Activated CD4-positive, alpha-beta memory T cell treated with anti-CD3 and anti-CD28 coated beads, Interleukin-2, amount 10 ng/mL, durations not matched to agents 7 days and 5 days (primary cell): ENCODE data around the gene RIOK2. TPM values are rescaled to one million over a fixed set of nuclear protein-coding genes. Genes with fewer than 3 reads are reported as not detected.
A peak's percentile ranks its signal among the peaks of the same experiment; 100 is the strongest.

Experiments
- CTCF ChIA-PET: fragments of 350-600 bp; sonication (Branson Sonifier 250); formaldehyde crosslinking; loops from one replicate; lab custom pipeline; 2021; ENCODE audit warnings: antibody characterized with exemption, inconsistent platforms; lab: Charles Lee
- POLR2A ChIA-PET: fragments of 350-600 bp; sonication (Branson Sonifier 250); formaldehyde crosslinking; loops from one replicate; lab custom pipeline; 2021; ENCODE audit warnings: antibody characterized with exemption; lab: Charles Lee
- DNase-seq: peaks from one replicate; pipeline ENCODE4 v3.0.0-alpha.2; 2020
- H3K27ac Mint-ChIP-seq: one replicate; pipeline ENCODE4 v1.8.0; 2021; ENCODE audit warnings: mild to moderate bottlenecking, mixed read lengths
- H3K27me3 Mint-ChIP-seq: one replicate; pipeline ENCODE4 v1.8.0; 2021; ENCODE audit warnings: mixed read lengths
- H3K36me3 Mint-ChIP-seq: one replicate; pipeline ENCODE4 v1.8.0; 2021; ENCODE audit warnings: low read depth, mixed read lengths
- H3K4me1 Mint-ChIP-seq: one replicate; pipeline ENCODE4 v1.8.0; 2021; ENCODE audit warnings: mixed read lengths
- H3K4me3 Mint-ChIP-seq: one replicate; pipeline ENCODE4 v1.8.0; 2021; ENCODE audit warnings: mild to moderate bottlenecking, mixed read lengths
- H3K9me3 Mint-ChIP-seq: one replicate; pipeline ENCODE4 v1.8.0; 2021; ENCODE audit warnings: mixed read lengths
- total RNA-seq, 2 experiments: library from RNA; stranded (reverse); gene quantifications; one replicate each; pipeline ENCODE4 v1.2.3, GENCODE V29; 2021

RIOK2 gene
- total RNA-seq, 2 experiments from 2014 or later = 24.9 to 26.7 TPM

GRCh38 chr5:97163790-97164285, 19.2 kb downstream of the RIOK2 start:
- Mint-ChIP-seq H3K4me1 (peaks cover 26% of the 10 kb centered on the region), H3K9me3 (no peaks in the 10 kb centered on the region), H3K4me3 (no peak overlapping the region), H3K27ac (no peak overlapping the region), H3K36me3 (peaks cover 48% of the 10 kb centered on the region), H3K27me3 (no peaks in the 10 kb centered on the region)
- POLR2A ChIA-PET = interaction anchor here (1.0 kb wide), 1 partner anchor 292 kb away, joined by 3 read pairs; no protein-coding TSS in a partner anchor
- no peak for DNase-seq
- CTCF ChIA-PET = interaction anchor here (0.8 to 7.1 kb wide), 17 partner anchors 10 to 504 kb away, joined by 3 to 89 read pairs (median 4); partner anchors contain the start of genes ERAP1, LIX1 and LNPEP

GRCh38 chr5:97163360-97163764, 19.7 kb downstream of the RIOK2 start:
- no peak overlapping the region for H3K4me3 Mint-ChIP-seq
- no peaks in the 10 kb centered on the region for H3K27me3 Mint-ChIP-seq
- H3K27ac Mint-ChIP-seq = no peak overlapping the region
- H3K36me3 Mint-ChIP-seq = peaks cover 51% of the 10 kb centered on the region
- H3K9me3 Mint-ChIP-seq = peaks cover 4% of the 10 kb centered on the region
- DNase-seq = no peak
- POLR2A ChIA-PET = interaction anchor here (1.0 kb wide), 1 partner anchor 292 kb away, joined by 3 read pairs; no protein-coding TSS in a partner anchor
- H3K4me1 Mint-ChIP-seq = peaks cover 26% of the 10 kb centered on the region
- CTCF ChIA-PET = interaction anchor here (0.6 to 7.1 kb wide), 17 partner anchors 9 to 503 kb away, joined by 3 to 89 read pairs (median 4); partner anchors contain the start of genes ERAP1 and LIX1

GRCh38 chr5:97162045-97162444, 21.0 kb downstream of the RIOK2 start:
- ChIA-PET CTCF (interaction anchor here (0.7 to 7.1 kb wide), 48 partner anchors 8 to 548 kb away, joined by 3 to 89 read pairs (median 4); partner anchors contain the start of genes ERAP1, ERAP2, LIX1 and LNPEP), POLR2A (interaction anchor here (1.0 to 1.7 kb wide), 5 partner anchors 116 to 410 kb away, joined by 3 to 7 read pairs (median 3); partner anchors contain the start of gene ERAP1)
- peaks cover 54% of the 10 kb centered on the region for H3K36me3 Mint-ChIP-seq
- H3K27me3 Mint-ChIP-seq = no peaks in the 10 kb centered on the region
- no peak overlapping the region for H3K4me3 Mint-ChIP-seq
- peak; percentile 56 for DNase-seq
- H3K9me3 Mint-ChIP-seq = peaks cover 16% of the 10 kb centered on the region
- no peak overlapping the region for H3K27ac Mint-ChIP-seq
- H3K4me1 Mint-ChIP-seq = peaks cover 19% of the 10 kb centered on the region

- Mint-ChIP-seq H3K4me1 (no peaks in the 10 kb centered on the region), H3K27me3 (peaks cover 7% of the 10 kb centered on the region), H3K9me3 (peaks cover 26% of the 10 kb centered on the region), H3K36me3 (peaks cover 44% of the 10 kb centered on the region), H3K27ac (no peak overlapping the region), H3K4me3 (no peak overlapping the region)
- no peak for DNase-seq
- POLR2A ChIA-PET = interaction anchor here (1.1 kb wide), 1 partner anchor 8 kb away, joined by 3 read pairs; no protein-coding TSS in a partner anchor
- CTCF ChIA-PET = interaction anchor here (0.8 to 1.5 kb wide), 3 partner anchors 9 to 289 kb away, joined by 3 to 6 read pairs (median 3); partner anchors contain the start of gene LIX1
Observed at GRCh38 chr5:97157689-97158088, 25.4 kb downstream of the RIOK2 start.

- Mint-ChIP-seq H3K4me1 (no peaks in the 10 kb centered on the region), H3K27me3 (peaks cover 7% of the 10 kb centered on the region)
- POLR2A ChIA-PET = no interaction called here
Observed at GRCh38 chr5:97151370-97151769, 31.7 kb downstream of the RIOK2 start.

DNA sequence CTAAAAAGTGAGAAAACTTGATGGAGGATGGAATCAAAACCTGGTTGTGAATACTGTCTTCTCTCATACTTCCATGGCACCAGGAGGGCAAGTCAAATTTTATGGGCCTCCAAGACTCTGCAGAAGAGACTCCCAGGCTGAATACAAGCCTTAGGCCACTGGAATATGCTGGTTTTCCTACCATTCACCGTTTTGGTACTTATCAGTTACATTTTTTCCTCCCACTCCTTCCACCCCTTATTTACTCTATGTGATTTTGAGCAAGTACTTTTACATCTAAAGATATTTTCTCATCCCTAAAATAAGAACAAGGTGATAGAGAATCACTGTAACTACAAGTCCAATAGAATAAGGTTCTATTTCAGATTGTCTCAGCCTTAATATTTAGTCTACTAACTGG, 32.6 kb downstream of the RIOK2 start:
- H3K36me3 Mint-ChIP-seq = peaks cover under 1% of the 10 kb centered on the region
- ChIA-PET CTCF (interaction anchor here (0.8 to 2.4 kb wide), 3 partner anchors 11 to 281 kb away, joined by 3 to 7 read pairs (median 3); no protein-coding TSS in a partner anchor), POLR2A (no interaction called here)
- no peak overlapping the region for H3K27ac Mint-ChIP-seq
- H3K4me3 Mint-ChIP-seq = no peak overlapping the region
- H3K4me1 Mint-ChIP-seq = no peaks in the 10 kb centered on the region
- H3K27me3 Mint-ChIP-seq = peaks cover 4% of the 10 kb centered on the region
- DNase-seq = no peak
- H3K9me3 Mint-ChIP-seq = peaks cover 2% of the 10 kb centered on the region

More at GRCh38 chr5:97151370-97151769, 31.7 kb downstream of the RIOK2 start:
- H3K27ac Mint-ChIP-seq = no peak overlapping the region
- no peak for DNase-seq
- H3K4me3 Mint-ChIP-seq = no peak overlapping the region
- peaks cover 6% of the 10 kb centered on the region for H3K9me3 Mint-ChIP-seq
- H3K36me3 Mint-ChIP-seq = peaks cover 5% of the 10 kb centered on the region
- CTCF ChIA-PET = interaction anchor here (1.3 kb wide), 1 partner anchor 13 kb away, joined by 3 read pairs; no protein-coding TSS in a partner anchor

- no peak overlapping the region for H3K27ac Mint-ChIP-seq
- CTCF ChIA-PET = interaction anchor here (0.8 to 2.4 kb wide), 2 partner anchors 12 to 281 kb away, joined by 3 to 7 read pairs; no protein-coding TSS in a partner anchor
- DNase-seq = no peak
- H3K4me1 Mint-ChIP-seq = no peaks in the 10 kb centered on the region
- H3K4me3 Mint-ChIP-seq = no peak overlapping the region
- H3K36me3 Mint-ChIP-seq = no peaks in the 10 kb centered on the region
- peaks cover 2% of the 10 kb centered on the region for H3K9me3 Mint-ChIP-seq
- peaks cover 4% of the 10 kb centered on the region for H3K27me3 Mint-ChIP-seq
- POLR2A ChIA-PET = interaction anchor here (0.9 kb wide), 1 partner anchor 8 kb away, joined by 3 read pairs; no protein-coding TSS in a partner anchor
Observed at GRCh38 chr5:97149709-97150108, 33.3 kb downstream of the RIOK2 start.

- CTCF ChIA-PET = interaction anchor here (1.0 to 2.5 kb wide), 4 partner anchors 9 to 279 kb away, joined by 3 to 7 read pairs (median 4); no protein-coding TSS in a partner anchor
- Mint-ChIP-seq H3K4me1 (no peaks in the 10 kb centered on the region), H3K4me3 (no peak overlapping the region), H3K27me3 (no peaks in the 10 kb centered on the region), H3K27ac (no peak overlapping the region), H3K36me3 (no peaks in the 10 kb centered on the region), H3K9me3 (no peaks in the 10 kb centered on the region)
- POLR2A ChIA-PET = no interaction called here
- DNase-seq = no peak
Observed at GRCh38 chr5:97148288-97148687, 34.8 kb downstream of the RIOK2 start.

GRCh38 chr5:97143704-97144103, 39.3 kb downstream of the RIOK2 start:
- ChIA-PET CTCF (interaction anchor here (0.7 to 1.4 kb wide), 4 partner anchors 11 to 1430 kb away, joined by 3 to 5 read pairs (median 4); no protein-coding TSS in a partner anchor), POLR2A (no interaction called here)
- no peak overlapping the region for H3K27ac Mint-ChIP-seq
- H3K36me3 Mint-ChIP-seq = no peaks in the 10 kb centered on the region
- H3K4me1 Mint-ChIP-seq = no peaks in the 10 kb centered on the region
- no peak for DNase-seq
- peaks cover 16% of the 10 kb centered on the region for H3K27me3 Mint-ChIP-seq
- H3K9me3 Mint-ChIP-seq = no peaks in the 10 kb centered on the region
- H3K4me3 Mint-ChIP-seq = no peak overlapping the region

- H3K36me3 Mint-ChIP-seq = no peaks in the 10 kb centered on the region
- no peaks in the 10 kb centered on the region for H3K9me3 Mint-ChIP-seq
- peaks cover 19% of the 10 kb centered on the region for H3K27me3 Mint-ChIP-seq
- DNase-seq = peak; percentile 37
- ChIA-PET CTCF (interaction anchor here (0.7 to 5.0 kb wide), 29 partner anchors 9 to 528 kb away, joined by 3 to 49 read pairs (median 4); partner anchors contain the start of genes ERAP1, ERAP2 and LNPEP), POLR2A (interaction anchor here (0.8 kb wide), 1 partner anchor 274 kb away, joined by 3 read pairs; no protein-coding TSS in a partner anchor)
- H3K4me1 Mint-ChIP-seq = no peaks in the 10 kb centered on the region
- H3K27ac Mint-ChIP-seq = no peak within 1 kb of the TSS
- no peak within 1 kb of the TSS for H3K4me3 Mint-ChIP-seq
Observed at GRCh38 chr5:97142521-97143254, 40.4 kb downstream of the RIOK2 start, which contains the start of gene LIX1. Gene LIX1 (minus strand): TSS chr5:97142611. CDS start chr5:97142576, 35 bp downstream.

DNA sequence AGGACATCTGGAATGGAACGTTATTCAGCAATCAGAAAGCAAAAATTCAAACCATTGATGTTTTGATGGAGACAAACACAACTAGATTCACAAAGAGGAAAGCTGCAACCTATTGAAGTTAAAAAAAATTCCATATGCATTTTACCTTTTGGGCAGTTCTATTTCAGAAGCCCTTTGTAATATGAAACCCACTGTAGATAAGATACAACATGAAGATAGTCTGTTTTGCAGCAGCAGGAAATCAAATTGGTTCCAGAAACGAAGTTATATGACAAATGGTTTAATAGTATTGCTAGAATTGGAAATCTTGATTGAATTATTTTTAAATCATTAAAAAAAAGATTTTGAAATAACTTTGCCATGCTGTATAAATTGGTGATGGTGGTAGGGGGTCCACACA, 41.5 kb downstream of the RIOK2 start:
- H3K27ac Mint-ChIP-seq = no peak overlapping the region
- ChIA-PET POLR2A (interaction anchor here (1.0 kb wide), 1 partner anchor 205 kb away, joined by 4 read pairs; the partner anchor contains the start of gene LNPEP), CTCF (interaction anchor here (0.9 to 5.0 kb wide), 12 partner anchors 11 to 527 kb away, joined by 3 to 49 read pairs (median 4); no protein-coding TSS in a partner anchor)
- no peaks in the 10 kb centered on the region for H3K9me3 Mint-ChIP-seq
- H3K4me3 Mint-ChIP-seq = no peak overlapping the region
- peaks cover 19% of the 10 kb centered on the region for H3K27me3 Mint-ChIP-seq
- no peaks in the 10 kb centered on the region for H3K36me3 Mint-ChIP-seq
- no peak for DNase-seq
- peaks cover under 1% of the 10 kb centered on the region for H3K4me1 Mint-ChIP-seq

GRCh38 chr5:97141031-97141430, 42.0 kb downstream of the RIOK2 start:
- Mint-ChIP-seq H3K4me3 (no peak overlapping the region), H3K27ac (no peak overlapping the region), H3K9me3 (no peaks in the 10 kb centered on the region), H3K27me3 (peaks cover 19% of the 10 kb centered on the region), H3K36me3 (no peaks in the 10 kb centered on the region), H3K4me1 (peaks cover 4% of the 10 kb centered on the region)
- ChIA-PET POLR2A (interaction anchor here (1.0 kb wide), 1 partner anchor 205 kb away, joined by 4 read pairs; the partner anchor contains the start of gene LNPEP), CTCF (interaction anchor here (0.9 to 5.0 kb wide), 8 partner anchors 11 to 526 kb away, joined by 3 to 49 read pairs (median 4); no protein-coding TSS in a partner anchor)
- no peak for DNase-seq
